ENCODE measurements around the gene EI24.

The EI24 gene

GRCh38 chr11:125626288-125626950 lies 57.1 kb downstream of the EI24 start:
- DNase-seq (ENCODE audit: low read depth in 2 of 2, low spot score in 1 of 2): peak in 1 of 2 donors; percentile 6

GRCh38 chr11:125627236-125627910 lies 58.1 kb downstream of the EI24 start:
- DNase-seq (ENCODE audit: low read depth in 2 of 2, low spot score in 1 of 2): no peak
